ENCODE data around the gene TIMM10. TPM values are rescaled to one million over a fixed set of nuclear protein-coding genes. Genes with fewer than 3 reads are reported as not detected.
A peak's percentile ranks its signal among the peaks of the same experiment; 100 is the strongest.

Gene TIMM10, protein sequence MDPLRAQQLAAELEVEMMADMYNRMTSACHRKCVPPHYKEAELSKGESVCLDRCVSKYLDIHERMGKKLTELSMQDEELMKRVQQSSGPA
- total RNA-seq (10 to 100 TPM; 19.8 to 23.7 TPM), polyA plus RNA-seq (10 to 100 TPM; 36.9 to 77.4 TPM)

DNA sequence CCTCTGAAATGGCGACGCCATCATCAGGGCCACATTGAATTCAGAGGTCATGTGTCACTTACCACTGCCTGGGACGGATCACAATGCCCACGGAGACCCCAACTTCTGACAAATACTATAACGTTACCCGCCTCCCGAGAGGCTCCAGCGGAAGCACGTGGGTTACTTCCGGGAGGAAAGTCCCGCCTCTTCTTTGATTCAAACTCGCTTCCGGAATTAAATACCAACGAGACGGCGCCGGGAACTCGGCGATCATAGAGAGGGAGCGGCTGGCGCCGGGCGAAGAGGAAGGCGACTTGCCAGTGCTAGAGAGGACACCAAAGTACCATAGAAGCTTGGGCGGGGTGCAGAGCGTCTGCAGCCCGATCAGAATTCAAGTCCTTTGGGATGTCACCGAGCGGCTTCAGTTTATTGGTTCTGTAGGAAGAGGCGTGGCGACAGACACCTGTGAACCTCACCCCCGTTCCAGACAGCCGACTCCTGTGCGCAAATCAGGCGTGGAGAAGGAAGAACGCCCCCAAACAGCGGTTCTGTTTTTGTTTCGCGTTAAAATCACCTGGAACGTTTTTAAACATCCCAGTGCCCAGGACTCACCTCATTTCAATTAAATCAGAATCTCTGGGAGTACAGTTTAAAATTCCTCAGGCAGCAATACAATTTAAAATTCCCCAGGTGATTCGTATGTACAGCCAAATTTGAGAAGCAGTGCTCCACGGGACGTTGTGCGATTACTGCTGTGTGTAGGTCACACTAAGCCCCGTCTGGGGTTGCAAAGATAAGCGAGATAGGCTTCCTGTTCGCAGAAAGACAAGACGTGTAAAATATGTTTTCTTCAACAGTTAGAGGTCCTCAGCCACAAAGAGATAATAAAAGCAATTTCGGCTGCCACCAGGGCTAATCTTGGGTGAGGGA is at the start of gene TIMM10:
TIMM10 (minus strand) TSS at position 159 of the 912 bp plus-strand sequence. CDS start 565 bp downstream, outside the sequence.
- Histone ChIP-seq H3K36me3 (ENCODE audit: control insufficient read depth in 4 of 4, insufficient read depth in 3 of 4, low read depth in 1 of 4, low read length in 3 of 4) (peaks cover 0 to 6% (median 2%) of the 10 kb centered on the region in 4 donors), H3K4me3 (ENCODE audit: low read depth in 1 of 3, low read length in 3 of 3) (peak within 1 kb of the TSS; percentile 59 to 99 (median 89)), H3K9ac (ENCODE audit: low read depth in 1 of 2, low read length in 2 of 2) (peak within 1 kb of the TSS; percentile 87 to 89), H3K4me1 (ENCODE audit: control insufficient read depth in 4 of 4, insufficient read depth in 4 of 4, low read length in 3 of 4) (peaks cover 2 to 24% (median 19%) of the 10 kb centered on the region in 4 donors), H3K27me3 (ENCODE audit: control insufficient read depth in 4 of 4, insufficient read depth in 4 of 4, low read length in 3 of 4) (no peaks in the 10 kb centered on the region), H3K9me3 (ENCODE audit: control insufficient read depth in 4 of 4, low read length in 3 of 4) (no peaks in the 10 kb centered on the region), H3K27ac (ENCODE audit: low read depth in 1 of 2, low read length in 2 of 2) (peak within 1 kb of the TSS; percentile 74 to 84)
- TF ChIP-seq, protein P1, sequence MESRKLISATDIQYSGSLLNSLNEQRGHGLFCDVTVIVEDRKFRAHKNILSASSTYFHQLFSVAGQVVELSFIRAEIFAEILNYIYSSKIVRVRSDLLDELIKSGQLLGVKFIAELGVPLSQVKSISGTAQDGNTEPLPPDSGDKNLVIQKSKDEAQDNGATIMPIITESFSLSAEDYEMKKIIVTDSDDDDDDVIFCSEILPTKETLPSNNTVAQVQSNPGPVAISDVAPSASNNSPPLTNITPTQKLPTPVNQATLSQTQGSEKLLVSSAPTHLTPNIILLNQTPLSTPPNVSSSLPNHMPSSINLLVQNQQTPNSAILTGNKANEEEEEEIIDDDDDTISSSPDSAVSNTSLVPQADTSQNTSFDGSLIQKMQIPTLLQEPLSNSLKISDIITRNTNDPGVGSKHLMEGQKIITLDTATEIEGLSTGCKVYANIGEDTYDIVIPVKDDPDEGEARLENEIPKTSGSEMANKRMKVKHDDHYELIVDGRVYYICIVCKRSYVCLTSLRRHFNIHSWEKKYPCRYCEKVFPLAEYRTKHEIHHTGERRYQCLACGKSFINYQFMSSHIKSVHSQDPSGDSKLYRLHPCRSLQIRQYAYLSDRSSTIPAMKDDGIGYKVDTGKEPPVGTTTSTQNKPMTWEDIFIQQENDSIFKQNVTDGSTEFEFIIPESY (IDR thresholded peaks at IDR 0.05) = peak; percentile 97
- TF ChIP-seq HNF4A (conservative IDR thresholded peaks at IDR 0.05) (peak; percentile 73 to 83), YY1 (IDR thresholded peaks at IDR 0.05) (peak; percentile 89), JUND (IDR thresholded peaks at IDR 0.05) (peak; percentile 76), FOXA2 (IDR thresholded peaks at IDR 0.05) (peak; percentile 64), RAD21 (IDR thresholded peaks at IDR 0.05) (peak; percentile 58 to 71), GABPA (IDR thresholded peaks at IDR 0.05 in 1 of 2, conservative IDR thresholded peaks at IDR 0.05 in 1 of 2) (peak; percentile 82 to 95), RXRA (IDR thresholded peaks at IDR 0.05) (peak; percentile 76 to 81), TAF1 (conservative IDR thresholded peaks at IDR 0.05) (peak; percentile 95), EGR1 (IDR thresholded peaks at IDR 0.05; ENCODE audit: low read depth in 2 of 2) (peak in 1 of 2 donors; percentile 85), HNF4G (IDR thresholded peaks at IDR 0.05) (peak; percentile 54), NR2F2 (IDR thresholded peaks at IDR 0.05) (peak; percentile 71), SP1 (IDR thresholded peaks at IDR 0.05) (peak; percentile 94), FOXA1 (IDR thresholded peaks at IDR 0.05) (peak; percentile 69)
- TF ChIP-seq, protein P2, sequence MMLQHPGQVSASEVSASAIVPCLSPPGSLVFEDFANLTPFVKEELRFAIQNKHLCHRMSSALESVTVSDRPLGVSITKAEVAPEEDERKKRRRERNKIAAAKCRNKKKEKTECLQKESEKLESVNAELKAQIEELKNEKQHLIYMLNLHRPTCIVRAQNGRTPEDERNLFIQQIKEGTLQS (IDR thresholded peaks at IDR 0.05) = peak; percentile 66
- TF ChIP-seq, protein P3, sequence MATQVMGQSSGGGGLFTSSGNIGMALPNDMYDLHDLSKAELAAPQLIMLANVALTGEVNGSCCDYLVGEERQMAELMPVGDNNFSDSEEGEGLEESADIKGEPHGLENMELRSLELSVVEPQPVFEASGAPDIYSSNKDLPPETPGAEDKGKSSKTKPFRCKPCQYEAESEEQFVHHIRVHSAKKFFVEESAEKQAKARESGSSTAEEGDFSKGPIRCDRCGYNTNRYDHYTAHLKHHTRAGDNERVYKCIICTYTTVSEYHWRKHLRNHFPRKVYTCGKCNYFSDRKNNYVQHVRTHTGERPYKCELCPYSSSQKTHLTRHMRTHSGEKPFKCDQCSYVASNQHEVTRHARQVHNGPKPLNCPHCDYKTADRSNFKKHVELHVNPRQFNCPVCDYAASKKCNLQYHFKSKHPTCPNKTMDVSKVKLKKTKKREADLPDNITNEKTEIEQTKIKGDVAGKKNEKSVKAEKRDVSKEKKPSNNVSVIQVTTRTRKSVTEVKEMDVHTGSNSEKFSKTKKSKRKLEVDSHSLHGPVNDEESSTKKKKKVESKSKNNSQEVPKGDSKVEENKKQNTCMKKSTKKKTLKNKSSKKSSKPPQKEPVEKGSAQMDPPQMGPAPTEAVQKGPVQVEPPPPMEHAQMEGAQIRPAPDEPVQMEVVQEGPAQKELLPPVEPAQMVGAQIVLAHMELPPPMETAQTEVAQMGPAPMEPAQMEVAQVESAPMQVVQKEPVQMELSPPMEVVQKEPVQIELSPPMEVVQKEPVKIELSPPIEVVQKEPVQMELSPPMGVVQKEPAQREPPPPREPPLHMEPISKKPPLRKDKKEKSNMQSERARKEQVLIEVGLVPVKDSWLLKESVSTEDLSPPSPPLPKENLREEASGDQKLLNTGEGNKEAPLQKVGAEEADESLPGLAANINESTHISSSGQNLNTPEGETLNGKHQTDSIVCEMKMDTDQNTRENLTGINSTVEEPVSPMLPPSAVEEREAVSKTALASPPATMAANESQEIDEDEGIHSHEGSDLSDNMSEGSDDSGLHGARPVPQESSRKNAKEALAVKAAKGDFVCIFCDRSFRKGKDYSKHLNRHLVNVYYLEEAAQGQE (IDR thresholded peaks at IDR 0.05) = peak; percentile 93
- TF ChIP-seq, protein P4, sequence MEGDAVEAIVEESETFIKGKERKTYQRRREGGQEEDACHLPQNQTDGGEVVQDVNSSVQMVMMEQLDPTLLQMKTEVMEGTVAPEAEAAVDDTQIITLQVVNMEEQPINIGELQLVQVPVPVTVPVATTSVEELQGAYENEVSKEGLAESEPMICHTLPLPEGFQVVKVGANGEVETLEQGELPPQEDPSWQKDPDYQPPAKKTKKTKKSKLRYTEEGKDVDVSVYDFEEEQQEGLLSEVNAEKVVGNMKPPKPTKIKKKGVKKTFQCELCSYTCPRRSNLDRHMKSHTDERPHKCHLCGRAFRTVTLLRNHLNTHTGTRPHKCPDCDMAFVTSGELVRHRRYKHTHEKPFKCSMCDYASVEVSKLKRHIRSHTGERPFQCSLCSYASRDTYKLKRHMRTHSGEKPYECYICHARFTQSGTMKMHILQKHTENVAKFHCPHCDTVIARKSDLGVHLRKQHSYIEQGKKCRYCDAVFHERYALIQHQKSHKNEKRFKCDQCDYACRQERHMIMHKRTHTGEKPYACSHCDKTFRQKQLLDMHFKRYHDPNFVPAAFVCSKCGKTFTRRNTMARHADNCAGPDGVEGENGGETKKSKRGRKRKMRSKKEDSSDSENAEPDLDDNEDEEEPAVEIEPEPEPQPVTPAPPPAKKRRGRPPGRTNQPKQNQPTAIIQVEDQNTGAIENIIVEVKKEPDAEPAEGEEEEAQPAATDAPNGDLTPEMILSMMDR (IDR thresholded peaks at IDR 0.05; ENCODE audit: low read depth, low read length, missing input control) = no peak
- TF ChIP-seq, protein P5, sequence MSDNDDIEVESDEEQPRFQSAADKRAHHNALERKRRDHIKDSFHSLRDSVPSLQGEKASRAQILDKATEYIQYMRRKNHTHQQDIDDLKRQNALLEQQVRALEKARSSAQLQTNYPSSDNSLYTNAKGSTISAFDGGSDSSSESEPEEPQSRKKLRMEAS (IDR thresholded peaks at IDR 0.05) = peak; percentile 98
- WGBS = under 1% methylated on average over 49 of the region's 49 CpGs
- peak; percentile 90 for DNase-seq (ENCODE audit: low spot score)
